Smooth muscle cell of the brain vasculature (primary cell): ENCODE measurements around the gene PKP3.

Source experiments
- DNase-seq: peaks from one replicate; pipeline ENCODE4 v3.0.0-alpha.2; 2012; ENCODE audit warnings: low read depth, low spot score

The PKP3 gene

GRCh38 chr11:363948-364761 lies 29.9 kb upstream of the PKP3 start:
- no peak for DNase-seq

- no peak for DNase-seq
Measured at GRCh38 chr11:364991-365725, 28.9 kb upstream of the PKP3 start.

- DNase-seq: no peak
Measured at GRCh38 chr11:365831-366230, 28.2 kb upstream of the PKP3 start.

GRCh38 chr11:367956-368413 lies 26.0 kb upstream of the PKP3 start:
- DNase-seq: no peak

GRCh38 chr11:368414-369335 lies 25.3 kb upstream of the PKP3 start:
- DNase-seq: no peak

GRCh38 chr11:369336-370018 lies 24.5 kb upstream of the PKP3 start, which contains the start of gene B4GALNT4:
Gene B4GALNT4, plus strand, starts transcription at chr11:369499. Its CDS starts 305 bp downstream, at chr11:369804.
- DNase-seq: no peak

GRCh38 chr11:370070-370941 lies 23.7 kb upstream of the PKP3 start:
- DNase-seq: no peak

GRCh38 chr11:371051-371450 lies 23.0 kb upstream of the PKP3 start:
- no peak for DNase-seq

- DNase-seq: no peak
Measured at GRCh38 chr11:371716-372590, 22.1 kb upstream of the PKP3 start.

- no peak for DNase-seq
Measured at GRCh38 chr11:372809-373715, 20.9 kb upstream of the PKP3 start.

- no peak for DNase-seq
Measured at GRCh38 chr11:373716-374551, 20.1 kb upstream of the PKP3 start.

GRCh38 chr11:375065-376025 lies 18.7 kb upstream of the PKP3 start:
- DNase-seq: no peak

- no peak for DNase-seq
Measured at GRCh38 chr11:376531-377173, 17.4 kb upstream of the PKP3 start.

GRCh38 chr11:377174-377865 lies 16.7 kb upstream of the PKP3 start:
- DNase-seq: no peak
